NCI-H1048 (cell line): ENCODE data around the gene RHBDL1.

Experiments
- DNase-seq: peaks from one replicate; lab custom pipeline; 2025; lab: John Stamatoyannopoulos, UW

RHBDL1 gene

GRCh38 chr16:637081-638018 is 38.1 kb upstream of the RHBDL1 start:
- DNase-seq: no peak

- DNase-seq: no peak
Measured at GRCh38 chr16:638034-638543, 37.4 kb upstream of the RHBDL1 start.

- DNase-seq: no peak
Measured at GRCh38 chr16:638836-639235, 36.6 kb upstream of the RHBDL1 start.

- no peak for DNase-seq
Measured at GRCh38 chr16:640614-641013, 34.9 kb upstream of the RHBDL1 start.

- DNase-seq: no peak
Measured at GRCh38 chr16:641326-642188, 33.9 kb upstream of the RHBDL1 start, which contains the start of gene MCRIP2. Gene MCRIP2 (plus strand): TSS chr16:641828. CDS start chr16:641992, 164 bp downstream.

GRCh38 chr16:642189-643049 is 33.1 kb upstream of the RHBDL1 start:
- DNase-seq: no peak

- DNase-seq: no peak
Measured at GRCh38 chr16:643050-643368, 32.5 kb upstream of the RHBDL1 start.

- no peak for DNase-seq
Measured at GRCh38 chr16:644556-644955, 30.9 kb upstream of the RHBDL1 start.

GRCh38 chr16:645852-646678 is 29.4 kb upstream of the RHBDL1 start:
- DNase-seq: no peak

- no peak for DNase-seq
Measured at GRCh38 chr16:646679-647172, 28.7 kb upstream of the RHBDL1 start.

- no peak for DNase-seq
Measured at GRCh38 chr16:647173-647902, 28.1 kb upstream of the RHBDL1 start.

GRCh38 chr16:648071-648780 is 27.2 kb upstream of the RHBDL1 start:
- no peak for DNase-seq

- DNase-seq: peak; percentile 68
Measured at GRCh38 chr16:648781-649589, 26.5 kb upstream of the RHBDL1 start, which contains the start of gene WDR90. Gene WDR90 (plus strand): TSS chr16:649365. CDS start chr16:649417, 52 bp downstream.

GRCh38 chr16:649631-650030 is 25.8 kb upstream of the RHBDL1 start:
- no peak for DNase-seq

GRCh38 chr16:651844-652243 is 23.6 kb upstream of the RHBDL1 start:
- DNase-seq: no peak

- DNase-seq: no peak
Measured at GRCh38 chr16:652454-653305, 22.8 kb upstream of the RHBDL1 start.

GRCh38 chr16:654034-654433 is 21.4 kb upstream of the RHBDL1 start:
- DNase-seq: no peak
